ENCODE measurements around the gene DCAF8L1. TPM values are rescaled to one million over a fixed set of nuclear protein-coding genes. Genes with fewer than 3 reads are reported as not detected.

Gene DCAF8L1
- total RNA-seq, 2 experiments from 2014 or later = not detected

Other genes starting within 250 kb of the DCAF8L1 start
- gene MAGEB10, start 173.5 kb downstream of the DCAF8L1 start, total RNA-seq = not detected